Kidney epithelial cell (primary cell): ENCODE measurements around the gene LONP1. TPM values are rescaled to one million over a fixed set of nuclear protein-coding genes. Genes with fewer than 3 reads are reported as not detected.

ENCODE experiments used
- DNase-seq: peaks from one replicate; pipeline ENCODE4 v3.0.0-alpha.2; 2010; ENCODE audit warnings: low read depth
- H3K27me3 ChIP-seq: 2 replicates; pipeline ENCODE4 v1.6.0; 2011; ENCODE audit warnings: low read length; ENCODE audit not compliant: control insufficient read depth, insufficient read depth
- H3K36me3 ChIP-seq: 2 replicates; pipeline ENCODE4 v1.5.1; 2011; ENCODE audit warnings: low read length; ENCODE audit not compliant: control insufficient read depth, insufficient read depth
- H3K4me3 ChIP-seq: 2 replicates; pipeline ENCODE4 v1.5.1; 2011; ENCODE audit warnings: low read depth, mild to moderate bottlenecking, control low read depth, low read length
- CTCF ChIP-seq: IDR thresholded peaks from 2 replicates; pipeline ENCODE4 v1.5.1; 2011; ENCODE audit warnings: mild to moderate bottlenecking, moderate library complexity, low read length, control low read depth, inconsistent platforms; ENCODE audit not compliant: insufficient read depth, poor library complexity, severe bottlenecking
- total RNA-seq: library from RNA; depleted of rRNA; stranded (reverse); fragments of >200 nt; gene quantifications from 2 replicates; pipeline ENCODE4 v1.2.3, GENCODE V29; 2015

The LONP1 gene
- total RNA-seq, 1 donor from 2014 or later = 151 TPM

GRCh38 chr19:5694956-5695648, 24.8 kb downstream of the LONP1 start:
- no peak for TF ChIP-seq CTCF
- H3K4me3 ChIP-seq = no peak overlapping the region
- H3K27me3 ChIP-seq = no peaks in the 10 kb centered on the region
- H3K36me3 ChIP-seq = peaks cover 4% of the 10 kb centered on the region
- no peak for DNase-seq

GRCh38 chr19:5694167-5694955, 25.6 kb downstream of the LONP1 start:
- H3K36me3 ChIP-seq = peaks cover 4% of the 10 kb centered on the region
- H3K4me3 ChIP-seq = no peak overlapping the region
- no peak for TF ChIP-seq CTCF
- DNase-seq = no peak
- H3K27me3 ChIP-seq = no peaks in the 10 kb centered on the region

GRCh38 chr19:5693195-5694166, 26.5 kb downstream of the LONP1 start:
- H3K27me3 ChIP-seq = no peaks in the 10 kb centered on the region
- H3K4me3 ChIP-seq = no peak overlapping the region
- TF ChIP-seq CTCF = no peak
- DNase-seq = no peak
- H3K36me3 ChIP-seq = peaks cover 4% of the 10 kb centered on the region

GRCh38 chr19:5692723-5693194, 27.2 kb downstream of the LONP1 start:
- no peak for TF ChIP-seq CTCF
- no peak for DNase-seq
- Histone ChIP-seq H3K27me3 (no peaks in the 10 kb centered on the region), H3K4me3 (no peak overlapping the region), H3K36me3 (peaks cover 4% of the 10 kb centered on the region)

GRCh38 chr19:5691822-5692722, 27.9 kb downstream of the LONP1 start:
- H3K4me3 ChIP-seq = peak overlapping the region; percentile 96
- H3K36me3 ChIP-seq = peaks cover 4% of the 10 kb centered on the region
- H3K27me3 ChIP-seq = no peaks in the 10 kb centered on the region
- no peak for TF ChIP-seq CTCF
- DNase-seq = no peak
